Smooth muscle cell (in vitro differentiated cells): ENCODE measurements around the gene TAOK1. TPM values are rescaled to one million over a fixed set of nuclear protein-coding genes. Genes with fewer than 3 reads are reported as not detected.

Experiments used
- DNase-seq: peaks from one replicate; lab custom pipeline; 2025; ENCODE audit not compliant: unreplicated experiment; lab: John Stamatoyannopoulos, UW
- H2AFZ ChIP-seq: fragments of 200-600 bp; sonication (generic); 2 replicates; pipeline ENCODE4 v1.6.0; 2016; ENCODE audit warnings: antibody characterized with exemption, low read depth, mild to moderate bottlenecking
- H3F3A ChIP-seq: fragments of 200-600 bp; sonication (generic); 2 replicates; pipeline ENCODE4 v1.6.0; 2017; ENCODE audit warnings: antibody characterized with exemption, low read depth
- H3K27ac ChIP-seq: fragments of 200-600 bp; sonication (generic); 2 replicates; pipeline ENCODE4 v1.5.1; 2016; ENCODE audit warnings: low read depth, mild to moderate bottlenecking
- H3K27me3 ChIP-seq: fragments of 200-600 bp; sonication (generic); 2 replicates; pipeline ENCODE4 v1.6.1; 2016; ENCODE audit warnings: low read depth, mild to moderate bottlenecking
- H3K36me3 ChIP-seq: fragments of 200-600 bp; sonication (generic); 2 replicates; pipeline ENCODE4 v1.5.1; 2016; ENCODE audit warnings: low read depth
- H3K4me1 ChIP-seq: fragments of 200-600 bp; sonication (generic); 2 replicates; pipeline ENCODE4 v1.5.1; 2016; ENCODE audit warnings: low read depth
- H3K4me2 ChIP-seq: fragments of 200-600 bp; sonication (generic); 2 replicates; pipeline ENCODE4 v1.6.0; 2016; ENCODE audit warnings: mild to moderate bottlenecking
- H3K4me3 ChIP-seq: fragments of 200-600 bp; sonication (generic); 2 replicates; pipeline ENCODE4 v1.5.1; 2016; ENCODE audit warnings: mild to moderate bottlenecking
- H3K79me2 ChIP-seq: fragments of 200-600 bp; sonication (generic); 2 replicates; pipeline ENCODE4 v1.6.0; 2016; ENCODE audit warnings: low read depth, mild to moderate bottlenecking
- H3K9ac ChIP-seq: fragments of 200-600 bp; sonication (generic); 2 replicates; pipeline ENCODE4 v1.6.0; 2016; ENCODE audit warnings: low read depth
- H3K9me3 ChIP-seq: fragments of 200-600 bp; sonication (generic); replicated peaks from 2 replicates; pipeline ENCODE4 v1.5.1; 2016; ENCODE audit warnings: low read depth
- H4K20me1 ChIP-seq: fragments of 200-600 bp; sonication (generic); 2 replicates; pipeline ENCODE4 v1.6.0; 2016; ENCODE audit warnings: low read depth
- WGBS: methylation state at CpG from one replicate; pipeline ENCODE4 v1.1.7; 2016; ENCODE audit warnings: low lambda C conversion rate; 5-methylcytosine and 5-hydroxymethylcytosine counted together
- polyA plus RNA-seq: library from polyadenylated mRNA; unstranded; fragments of >200 nt; fragmentation: Nextera tagmentation; extraction: Ambion mirVana; gene quantifications from 2 replicates; pipeline ENCODE4 v1.2.1, GENCODE V29; 2016
- total RNA-seq: library from RNA; depleted of rRNA; stranded (reverse); fragments of >200 nt; gene quantifications from 2 replicates; pipeline ENCODE4 v1.2.3, GENCODE V29; 2014
- TF ChIP-seq, protein P1 (sequence below): fragments of 200-600 bp; sonication (generic); IDR thresholded peaks from 2 replicates; pipeline ENCODE4 v1.5.1; 2017; ENCODE audit warnings: borderline replicate concordance, mild to moderate bottlenecking, antibody characterized with exemption; ENCODE audit not compliant: insufficient read depth, poor library complexity, severe bottlenecking

TAOK1 gene
- total and polyA plus RNA-seq, 2 experiments from 2014 or later: 4.7 to 58.7 TPM

DNA sequence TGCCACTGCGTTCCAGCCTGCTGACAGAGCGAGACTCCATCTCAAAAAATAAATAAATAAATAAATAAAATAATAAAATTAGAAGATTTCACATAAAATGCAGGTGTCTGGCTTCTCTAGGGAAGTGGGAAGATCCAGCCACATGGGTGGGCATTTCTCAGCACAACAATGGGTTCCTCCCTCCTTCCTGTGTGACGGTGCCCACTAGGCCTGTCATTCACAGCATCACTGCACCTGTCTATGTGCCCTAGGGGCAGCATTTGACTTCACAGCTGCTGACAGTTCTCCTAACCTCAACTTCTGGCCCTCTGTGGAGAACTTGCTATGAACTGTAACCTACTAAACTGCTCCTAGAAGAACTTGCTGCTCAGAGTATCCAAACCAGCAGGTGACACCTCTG lies 173.7 kb downstream of the TAOK1 start:
- no peak for DNase-seq
- TF ChIP-seq, protein P1, sequence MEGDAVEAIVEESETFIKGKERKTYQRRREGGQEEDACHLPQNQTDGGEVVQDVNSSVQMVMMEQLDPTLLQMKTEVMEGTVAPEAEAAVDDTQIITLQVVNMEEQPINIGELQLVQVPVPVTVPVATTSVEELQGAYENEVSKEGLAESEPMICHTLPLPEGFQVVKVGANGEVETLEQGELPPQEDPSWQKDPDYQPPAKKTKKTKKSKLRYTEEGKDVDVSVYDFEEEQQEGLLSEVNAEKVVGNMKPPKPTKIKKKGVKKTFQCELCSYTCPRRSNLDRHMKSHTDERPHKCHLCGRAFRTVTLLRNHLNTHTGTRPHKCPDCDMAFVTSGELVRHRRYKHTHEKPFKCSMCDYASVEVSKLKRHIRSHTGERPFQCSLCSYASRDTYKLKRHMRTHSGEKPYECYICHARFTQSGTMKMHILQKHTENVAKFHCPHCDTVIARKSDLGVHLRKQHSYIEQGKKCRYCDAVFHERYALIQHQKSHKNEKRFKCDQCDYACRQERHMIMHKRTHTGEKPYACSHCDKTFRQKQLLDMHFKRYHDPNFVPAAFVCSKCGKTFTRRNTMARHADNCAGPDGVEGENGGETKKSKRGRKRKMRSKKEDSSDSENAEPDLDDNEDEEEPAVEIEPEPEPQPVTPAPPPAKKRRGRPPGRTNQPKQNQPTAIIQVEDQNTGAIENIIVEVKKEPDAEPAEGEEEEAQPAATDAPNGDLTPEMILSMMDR: no peak
- H3K27ac ChIP-seq: no peak overlapping the region
- H3K9me3 ChIP-seq: no peaks in the 10 kb centered on the region
- H3K4me2 ChIP-seq: no peak overlapping the region
- no peak overlapping the region for H3K4me3 ChIP-seq
- no peaks in the 10 kb centered on the region for H3F3A ChIP-seq
- no peaks in the 10 kb centered on the region for H3K36me3 ChIP-seq
- peaks cover 14% of the 10 kb centered on the region for H3K27me3 ChIP-seq
- no peaks in the 10 kb centered on the region for H3K79me2 ChIP-seq
- WGBS: 94% methylated on average over 3 of the region's 3 CpGs
- H3K9ac ChIP-seq: no peak overlapping the region
- H2AFZ ChIP-seq: no peak overlapping the region
- no peaks in the 10 kb centered on the region for H4K20me1 ChIP-seq
- peaks cover 13% of the 10 kb centered on the region for H3K4me1 ChIP-seq

DNA sequence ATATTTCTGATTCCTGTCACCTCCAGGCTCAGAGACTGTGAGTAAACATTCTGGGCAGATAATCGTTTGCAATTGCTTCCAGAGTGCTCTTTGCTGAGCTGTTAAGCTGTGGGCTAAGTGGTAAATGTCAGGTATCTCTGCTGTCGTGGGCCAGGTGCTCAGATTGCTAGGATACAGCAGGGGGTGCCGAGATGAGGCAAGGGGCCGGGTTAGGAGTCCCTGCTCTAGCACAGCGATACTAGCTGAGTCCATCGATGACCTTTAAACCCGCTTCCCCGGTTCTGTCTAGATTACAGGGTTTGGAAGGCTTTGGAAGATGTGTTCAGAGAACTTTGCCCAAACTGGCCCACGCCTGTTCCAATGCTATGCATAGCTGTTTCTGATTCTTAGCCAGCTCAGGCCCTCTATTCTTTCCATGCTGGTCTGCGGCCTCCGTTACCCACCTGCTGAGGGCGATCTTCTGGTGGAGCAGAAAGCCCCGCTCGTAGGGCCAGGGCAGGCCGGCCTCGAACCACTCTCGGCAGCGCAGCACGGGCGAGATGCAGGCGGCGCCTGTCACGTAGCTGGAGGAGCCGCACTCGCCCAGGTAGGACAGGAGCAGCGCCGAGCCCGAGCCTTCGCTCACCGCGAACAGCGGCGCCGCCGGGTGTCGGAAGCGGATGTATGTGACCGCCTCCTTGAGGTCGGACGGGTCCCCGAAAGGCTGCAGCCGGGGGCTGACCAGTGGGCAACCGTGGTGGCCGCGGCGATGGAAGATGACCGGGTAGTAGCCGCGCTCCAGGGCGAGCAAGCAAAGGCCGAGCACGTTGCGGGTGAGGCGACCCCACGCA lies 175.7 kb downstream of the TAOK1 start:
- Histone ChIP-seq H3K79me2 (peaks cover 4% of the 10 kb centered on the region), H3K4me3 (peak overlapping the region; percentile 67), H3K9ac (no peak overlapping the region), H3K27me3 (peaks cover 14% of the 10 kb centered on the region), H3K9me3 (no peaks in the 10 kb centered on the region), H3K36me3 (no peaks in the 10 kb centered on the region), H2AFZ (no peak overlapping the region), H3K4me2 (peak overlapping the region; percentile 91), H3K4me1 (peaks cover 22% of the 10 kb centered on the region), H3K27ac (no peak overlapping the region), H4K20me1 (no peaks in the 10 kb centered on the region), H3F3A (peaks cover 7% of the 10 kb centered on the region)
- TF ChIP-seq, protein P1: peak; percentile 10
- no peak for DNase-seq
- 11% methylated on average over 54 of the region's 55 CpGs for WGBS

DNA sequence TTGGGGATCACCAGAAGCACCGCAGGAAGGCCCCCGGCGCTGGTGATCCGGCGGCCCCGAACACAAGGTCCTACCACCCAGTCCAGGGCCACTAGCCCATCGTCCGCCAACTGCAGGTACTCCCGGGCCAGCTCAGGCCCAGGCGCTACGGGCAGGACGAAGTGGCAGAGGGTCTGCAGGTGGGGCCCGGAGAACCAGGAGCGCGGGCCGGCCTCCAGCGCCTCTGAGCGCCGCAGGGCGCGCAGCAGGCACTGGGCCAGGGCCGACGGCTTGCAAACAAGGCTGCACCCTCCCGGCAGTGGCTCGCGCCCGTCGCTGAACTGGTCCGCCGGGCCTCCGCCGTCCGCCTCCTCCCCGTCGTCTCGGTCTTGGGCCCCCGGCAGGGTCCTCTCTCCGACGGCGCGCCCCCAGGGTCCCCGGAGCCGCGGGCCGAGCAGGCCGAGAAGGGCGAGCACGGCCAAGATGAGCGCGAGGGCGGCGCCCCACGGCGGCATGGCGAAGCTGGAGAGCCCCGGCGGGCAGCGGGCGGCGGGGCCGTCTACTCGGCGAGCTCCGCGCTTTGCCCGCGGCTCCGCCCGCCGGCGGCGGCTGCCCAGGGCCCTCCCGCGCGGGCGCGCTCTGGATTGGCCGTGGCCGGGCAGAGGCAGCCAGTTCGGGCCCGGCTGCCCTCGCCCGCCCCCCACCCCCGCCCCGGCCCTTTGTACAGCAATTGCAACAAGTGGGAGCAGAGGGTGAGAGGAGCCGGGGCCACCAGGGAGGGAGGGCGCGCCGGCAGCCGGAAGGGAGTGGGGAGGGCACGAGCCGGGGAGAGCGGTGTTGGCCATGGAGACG lies 176.5 kb downstream of the TAOK1 start, which contains the start of gene ABHD15:
Gene ABHD15, minus strand, starts transcription at position 565 of the 831 bp plus-strand sequence. Its CDS starts 71 bp downstream, at position 494.
- Histone ChIP-seq H3F3A (peaks cover 7% of the 10 kb centered on the region), H3K9ac (peak within 1 kb of the TSS; percentile 4)

More for the DNA sequence above, 176.5 kb downstream of the TAOK1 start, which contains the start of gene ABHD15:
- TF ChIP-seq, protein P1: peak; percentile 3
- Histone ChIP-seq H3K79me2 (peaks cover 7% of the 10 kb centered on the region), H3K4me1 (peaks cover 22% of the 10 kb centered on the region), H3K4me3 (peak within 1 kb of the TSS; percentile 67), H4K20me1 (no peaks in the 10 kb centered on the region), H3K36me3 (no peaks in the 10 kb centered on the region), H3K4me2 (peak within 1 kb of the TSS; percentile 91), H3K9me3 (no peaks in the 10 kb centered on the region), H3K27ac (peak within 1 kb of the TSS; percentile 20), H3K27me3 (peaks cover 14% of the 10 kb centered on the region), H2AFZ (peak within 1 kb of the TSS; percentile 91)
- peak; percentile 76 for DNase-seq
- WGBS: 3% methylated on average over 61 of the region's 94 CpGs
